Cortex of kidney (tissue), 1 donor: ENCODE data around the gene IFNL2.
"Not testable (repeated sequence)": the region's sequence is repeated elsewhere in the genome, so short reads cannot be mapped to it uniquely, and the experiment has no call there.

Source experiments
- DNase-seq: peaks from one replicate; lab custom pipeline; 2025; lab: John Stamatoyannopoulos, UW

The IFNL2 gene

DNA sequence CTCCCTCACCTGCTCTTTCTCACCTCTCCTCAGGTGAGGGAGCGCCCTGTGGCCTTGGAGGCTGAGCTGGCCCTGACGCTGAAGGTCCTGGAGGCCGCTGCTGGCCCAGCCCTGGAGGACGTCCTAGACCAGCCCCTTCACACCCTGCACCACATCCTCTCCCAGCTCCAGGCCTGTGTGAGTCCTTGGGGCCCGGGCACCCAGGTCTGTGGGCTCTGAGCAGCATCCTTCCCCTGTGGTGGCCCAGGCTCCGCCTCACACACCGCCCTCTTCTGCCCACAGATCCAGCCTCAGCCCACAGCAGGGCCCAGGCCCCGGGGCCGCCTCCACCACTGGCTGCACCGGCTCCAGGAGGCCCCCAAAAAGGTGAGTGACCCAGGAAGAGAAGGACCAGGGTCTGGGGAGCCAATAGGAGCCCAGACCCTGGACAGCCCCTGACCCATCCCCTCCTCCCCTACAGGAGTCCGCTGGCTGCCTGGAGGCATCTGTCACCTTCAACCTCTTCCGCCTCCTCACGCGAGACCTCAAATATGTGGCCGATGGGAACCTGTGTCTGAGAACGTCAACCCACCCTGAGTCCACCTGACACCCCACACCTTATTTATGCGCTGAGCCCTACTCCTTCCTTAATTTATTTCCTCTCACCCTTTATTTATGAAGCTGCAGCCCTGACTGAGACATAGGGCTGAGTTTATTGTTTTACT, 29.9 kb downstream of the IFNL2 start:
- no peak for DNase-seq

DNA sequence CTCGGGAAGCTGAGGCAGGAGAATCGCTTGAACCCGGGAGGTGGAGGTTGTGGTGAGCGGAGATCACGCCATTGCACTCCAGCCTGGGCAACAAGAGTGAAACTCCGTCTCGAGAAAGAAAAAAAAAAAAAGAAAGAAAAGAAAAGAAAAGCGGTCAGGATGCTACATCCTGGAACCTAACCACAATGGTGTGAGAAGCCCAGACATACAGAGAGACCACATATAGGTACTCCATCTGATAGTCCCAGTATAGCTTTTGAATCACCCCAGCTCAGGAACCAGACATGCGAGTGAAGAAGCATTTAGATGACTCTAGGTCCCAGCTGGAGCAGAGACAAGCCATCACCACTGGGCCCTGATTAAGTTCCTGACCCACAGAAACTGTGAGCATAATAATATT, 31.2 kb downstream of the IFNL2 start:
- no peak for DNase-seq

- DNase-seq, result no peak
Measured at GRCh38 chr19:39299832-39300231, 31.6 kb downstream of the IFNL2 start.

- no peak for DNase-seq
Measured at GRCh38 chr19:39301021-39301420, 32.8 kb downstream of the IFNL2 start.

DNA sequence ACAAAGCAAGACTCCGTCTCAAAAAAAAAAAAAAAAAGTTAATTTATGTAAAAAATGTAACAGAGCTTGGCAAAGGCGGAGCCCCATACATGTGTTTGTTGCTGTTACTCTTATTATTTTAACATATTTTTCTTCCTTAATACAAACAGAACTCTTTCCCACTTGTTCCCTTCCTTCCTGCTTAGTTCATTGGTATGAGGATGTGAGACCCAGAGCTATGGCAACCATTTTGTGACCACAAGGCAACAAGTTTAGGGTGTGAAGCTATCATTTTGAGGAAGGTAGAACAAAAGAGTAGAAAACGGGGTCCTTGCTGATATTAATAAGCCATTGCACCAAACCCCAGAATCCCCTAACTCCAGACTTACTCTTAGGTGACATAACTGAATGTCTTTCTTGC, 33.4 kb downstream of the IFNL2 start:
- DNase-seq, result no peak

- DNase-seq, result no peak
Measured at GRCh38 chr19:39303373-39304184, 35.4 kb downstream of the IFNL2 start.

- DNase-seq, result no peak
Measured at GRCh38 chr19:39304185-39304513, 36.0 kb downstream of the IFNL2 start.

- DNase-seq, result no peak
Measured at GRCh38 chr19:39304701-39305571, 36.7 kb downstream of the IFNL2 start.

DNA sequence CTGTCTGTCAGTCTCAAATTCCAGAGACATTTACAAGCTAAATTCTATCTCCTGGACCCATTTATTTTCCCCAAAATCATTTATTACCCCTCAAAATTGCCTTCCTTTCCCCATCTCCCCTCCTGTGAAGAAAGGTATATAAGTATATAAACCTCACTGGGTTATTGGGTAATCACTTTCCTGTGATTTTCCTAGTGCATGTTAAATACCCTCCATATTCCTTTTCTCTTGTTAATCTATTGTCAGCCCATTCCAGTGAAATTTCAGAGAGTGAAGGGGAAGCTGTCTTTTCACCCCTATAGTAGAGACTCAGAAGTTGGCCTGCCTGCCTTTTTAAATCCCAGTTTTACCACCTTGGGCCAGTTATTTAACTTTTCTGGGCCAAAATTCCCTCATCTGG, 37.9 kb downstream of the IFNL2 start:
- DNase-seq, result no peak

DNA sequence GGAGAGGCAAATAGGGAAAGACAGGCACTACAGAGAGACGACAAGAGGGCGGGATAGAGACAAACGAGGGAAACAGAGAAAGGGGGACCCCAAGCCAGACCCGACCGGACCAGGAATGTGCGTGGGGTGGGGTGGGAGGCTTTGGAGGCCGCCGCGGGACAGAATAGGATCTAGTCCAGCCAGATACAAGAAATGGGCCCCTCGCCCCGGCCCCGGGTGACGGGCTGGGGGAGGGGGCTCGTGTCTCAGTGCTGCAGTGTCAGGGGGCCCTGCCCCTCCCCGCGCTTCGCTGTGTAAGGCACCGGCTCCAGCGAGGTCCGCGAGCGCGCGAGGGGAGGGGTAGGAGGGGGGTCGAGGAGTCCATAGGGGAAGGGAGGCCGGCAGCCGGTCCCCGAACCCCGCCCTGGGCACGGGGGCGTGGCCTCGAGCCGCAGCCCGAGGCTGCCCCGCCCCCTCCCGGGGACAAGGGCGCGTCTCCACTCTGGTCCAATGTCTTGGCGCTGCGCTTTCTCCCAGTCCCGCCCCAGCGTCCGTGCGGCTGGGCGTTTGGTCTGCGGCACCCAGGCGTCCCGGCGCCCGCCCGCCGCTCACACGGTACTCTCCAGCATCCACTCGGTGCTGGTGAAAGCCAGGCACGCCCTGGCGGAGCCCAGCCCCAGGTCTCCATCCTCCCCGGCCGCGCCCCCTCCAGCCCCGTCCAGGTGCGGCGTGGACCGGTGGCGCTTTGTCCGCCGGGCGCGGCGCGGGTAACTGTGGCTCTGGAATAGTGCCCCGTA, 39.0 kb downstream of the IFNL2 start:
- no peak for DNase-seq

GRCh38 chr19:39307822-39308530, 39.8 kb downstream of the IFNL2 start:
- DNase-seq, result no peak

- no peak for DNase-seq
Measured at GRCh38 chr19:39308531-39309304, 40.5 kb downstream of the IFNL2 start.

GRCh38 chr19:39309305-39309670, 41.1 kb downstream of the IFNL2 start:
- DNase-seq, result not testable (repeated sequence)

DNA sequence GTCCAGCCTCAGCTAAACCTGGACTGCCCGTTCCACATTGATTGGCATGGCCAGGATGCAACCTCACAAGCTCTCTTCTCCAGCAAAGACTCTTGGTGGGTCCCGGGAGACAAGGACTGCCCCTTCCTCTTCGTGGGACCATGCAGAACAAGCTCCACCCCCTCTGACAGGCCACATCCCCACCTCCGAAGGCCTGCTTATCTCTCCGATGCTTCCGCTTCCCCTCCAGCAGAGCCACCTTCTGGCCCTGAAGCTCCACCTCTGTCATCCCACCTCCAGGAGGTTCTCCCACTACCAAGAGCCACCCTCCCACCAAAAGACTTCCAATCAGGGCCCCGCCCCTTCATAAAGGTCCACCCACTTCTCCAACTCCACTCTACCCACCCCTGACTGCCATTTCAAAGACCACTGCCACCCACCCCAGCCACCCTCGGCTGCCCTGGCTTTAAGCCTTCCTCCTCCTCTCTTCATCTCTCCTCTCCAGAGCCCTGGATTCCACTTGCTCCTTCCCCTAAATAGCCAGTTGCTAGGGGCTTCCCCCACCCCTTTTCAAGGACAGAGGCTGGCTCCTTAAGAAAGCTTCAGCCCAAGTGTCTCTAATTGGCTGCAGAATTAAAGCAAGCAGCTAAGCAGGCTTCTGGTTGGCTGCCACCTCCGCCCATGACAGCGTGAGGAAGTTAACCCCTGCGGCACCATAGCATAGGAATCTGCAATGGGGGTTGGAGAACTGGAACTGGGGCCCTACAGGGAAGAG, 42.5 kb downstream of the IFNL2 start:
- DNase-seq, result no peak

GRCh38 chr19:39314016-39314728, 46.0 kb downstream of the IFNL2 start:
- no peak for DNase-seq

- no peak for DNase-seq
Measured at GRCh38 chr19:39315933-39316332, 47.7 kb downstream of the IFNL2 start.

DNA sequence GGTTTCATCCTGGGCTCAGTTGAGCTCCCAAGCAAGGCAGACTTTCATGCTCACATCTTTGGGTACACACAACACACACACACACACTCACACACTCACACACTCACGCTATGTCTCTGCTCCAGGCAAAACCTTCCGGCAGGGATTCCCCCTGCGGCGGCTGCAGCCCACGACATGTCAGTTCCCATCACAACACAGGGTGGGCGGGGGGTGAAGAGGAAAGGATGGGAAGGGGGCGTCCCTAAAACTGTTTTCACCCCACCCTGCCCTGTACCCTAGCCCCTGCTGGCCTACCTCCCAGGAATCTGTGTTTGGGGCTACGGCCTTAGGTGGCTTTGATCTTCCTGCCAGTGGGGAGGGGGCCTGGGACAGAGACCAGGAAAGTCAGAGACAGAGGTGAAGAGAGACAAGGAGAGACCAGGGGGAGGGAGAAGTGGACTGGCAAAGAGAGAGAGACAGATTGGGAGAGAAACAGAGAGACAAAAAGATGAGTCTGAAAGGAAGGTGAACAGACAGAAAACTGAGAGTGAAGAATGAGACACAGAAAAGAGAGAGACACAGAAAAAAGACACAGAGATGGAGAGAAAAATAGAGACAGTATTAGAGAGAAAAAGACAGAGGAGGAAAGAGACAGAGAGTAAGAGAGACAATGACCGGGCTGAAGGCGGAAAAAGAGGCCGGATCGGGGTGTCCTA, 48.6 kb downstream of the IFNL2 start:
- no peak for DNase-seq

- DNase-seq, result no peak
Measured at GRCh38 chr19:39317476-39317875, 49.3 kb downstream of the IFNL2 start.

DNA sequence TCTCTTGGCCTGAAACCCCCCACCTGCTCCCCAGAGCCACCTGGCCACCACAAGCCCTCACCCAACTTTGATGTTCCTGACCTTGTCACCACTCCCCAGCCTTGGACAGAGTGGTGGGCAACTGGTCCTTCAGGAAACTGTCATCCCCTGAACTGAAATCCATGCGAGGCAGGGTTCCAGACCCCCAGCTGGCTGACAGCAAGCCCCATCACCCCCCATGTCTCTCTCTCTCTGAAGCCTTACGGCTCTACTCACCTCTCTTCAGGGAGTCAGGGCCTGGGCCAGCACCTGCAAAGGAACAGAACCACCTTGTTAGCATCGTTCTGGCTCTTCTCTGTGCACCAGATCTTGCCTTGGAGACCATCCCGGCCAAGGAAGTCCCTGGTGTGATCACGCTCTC, 49.9 kb downstream of the IFNL2 start:
- DNase-seq, result no peak
